ENCODE data around the gene PPP3CA.
"Not testable (repeated sequence)": the region's sequence is repeated elsewhere in the genome, so short reads cannot be mapped to it uniquely, and the experiment has no call there.

The PPP3CA gene

DNA sequence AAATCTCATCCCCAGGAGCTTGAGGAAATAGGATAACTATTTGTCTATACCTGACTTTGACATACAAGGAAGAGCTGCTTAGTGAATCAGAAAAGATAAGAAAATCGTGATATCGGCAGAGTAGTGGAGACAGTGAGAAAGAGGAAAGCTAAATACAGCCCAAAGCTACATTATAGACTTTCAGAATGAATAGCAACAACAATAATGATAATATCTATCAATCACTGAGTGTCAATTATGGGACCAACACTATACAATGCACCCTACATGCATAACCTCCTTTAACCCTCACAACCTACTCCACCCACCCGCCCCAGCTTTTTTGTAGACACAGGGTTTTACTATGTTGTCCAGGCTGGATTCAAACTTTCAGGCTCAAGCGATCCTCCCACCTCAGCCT is 205.1 kb downstream of the PPP3CA start:
- DNase-seq, result no peak

DNA sequence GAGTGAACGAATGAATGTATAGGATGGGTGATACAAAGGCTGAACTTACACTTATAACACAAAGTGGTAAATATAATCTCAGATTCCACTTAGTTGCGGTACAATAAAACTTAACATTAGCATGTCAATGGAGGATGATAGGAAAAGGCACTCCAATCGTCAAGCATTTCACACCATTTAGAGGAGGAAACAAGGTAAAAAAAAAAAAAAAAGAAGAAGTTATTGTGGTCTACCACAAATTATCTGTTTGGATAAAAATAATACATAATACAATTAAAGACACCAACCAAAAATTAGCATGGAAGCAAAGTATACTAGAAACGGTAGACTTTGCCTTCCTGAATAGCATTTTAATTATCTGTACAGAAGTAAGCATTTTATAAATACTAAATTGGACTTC is 205.5 kb downstream of the PPP3CA start:
- no peak for DNase-seq

GRCh38 chr4:101141230-101141629 is 206.1 kb downstream of the PPP3CA start:
- no peak for DNase-seq

- no peak for DNase-seq
Observed at GRCh38 chr4:101140228-101140627, 207.1 kb downstream of the PPP3CA start.

- DNase-seq, result no peak
Observed at GRCh38 chr4:101136373-101137370, 210.7 kb downstream of the PPP3CA start.

DNA sequence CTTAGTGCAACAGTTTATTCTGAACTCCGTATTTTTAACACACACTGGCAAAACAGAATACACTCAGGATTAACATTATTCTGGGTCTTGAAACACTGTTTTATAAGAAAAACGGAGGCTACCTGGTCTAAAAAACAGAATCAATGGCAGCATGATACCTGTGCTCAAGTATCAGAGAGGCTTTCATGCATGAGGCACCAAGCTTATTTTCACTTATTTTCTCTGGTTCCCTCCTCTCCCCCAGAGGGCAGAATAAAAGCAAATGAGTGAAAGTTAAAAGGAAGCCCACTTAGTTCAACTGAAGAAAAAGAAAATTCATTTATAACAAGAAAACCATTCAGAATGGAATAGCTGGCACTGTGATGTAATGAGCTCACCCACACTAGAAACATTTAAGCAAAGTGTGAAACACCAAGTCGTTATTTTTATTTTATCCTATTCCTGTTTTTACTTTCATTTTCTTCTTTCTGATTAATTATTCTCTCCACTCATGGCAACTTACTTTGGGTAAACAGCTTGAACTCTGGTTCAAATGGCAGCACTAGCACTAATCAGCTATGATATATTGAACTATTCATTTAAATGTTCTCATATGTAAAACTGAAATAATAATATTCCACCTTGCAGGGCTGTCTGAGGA is 211.8 kb downstream of the PPP3CA start:
- no peak for DNase-seq

DNA sequence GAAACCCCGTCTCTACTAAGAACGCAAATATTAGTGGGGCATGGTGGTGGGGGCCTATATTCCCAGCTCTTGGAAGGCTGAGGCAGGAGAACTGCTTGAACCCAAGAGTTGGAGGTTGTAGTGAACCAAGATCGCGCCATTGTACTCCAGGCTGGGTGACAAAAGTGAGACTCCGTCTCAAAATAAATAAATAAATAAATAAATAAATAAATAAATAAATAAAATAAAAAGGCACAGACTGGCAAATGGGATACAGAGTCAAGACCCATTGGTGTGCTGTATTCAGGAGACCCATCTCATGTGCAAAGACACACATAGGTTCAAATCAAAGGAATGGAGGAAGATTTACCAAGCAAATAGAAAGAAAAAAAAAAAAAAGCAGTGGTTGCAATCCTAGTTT is 216.3 kb downstream of the PPP3CA start:
- DNase-seq, result not testable (repeated sequence)

GRCh38 chr4:101128898-101129297 is 218.4 kb downstream of the PPP3CA start:
- DNase-seq, result not testable (repeated sequence)

GRCh38 chr4:101128473-101128872 is 218.9 kb downstream of the PPP3CA start:
- DNase-seq, result no peak

DNA sequence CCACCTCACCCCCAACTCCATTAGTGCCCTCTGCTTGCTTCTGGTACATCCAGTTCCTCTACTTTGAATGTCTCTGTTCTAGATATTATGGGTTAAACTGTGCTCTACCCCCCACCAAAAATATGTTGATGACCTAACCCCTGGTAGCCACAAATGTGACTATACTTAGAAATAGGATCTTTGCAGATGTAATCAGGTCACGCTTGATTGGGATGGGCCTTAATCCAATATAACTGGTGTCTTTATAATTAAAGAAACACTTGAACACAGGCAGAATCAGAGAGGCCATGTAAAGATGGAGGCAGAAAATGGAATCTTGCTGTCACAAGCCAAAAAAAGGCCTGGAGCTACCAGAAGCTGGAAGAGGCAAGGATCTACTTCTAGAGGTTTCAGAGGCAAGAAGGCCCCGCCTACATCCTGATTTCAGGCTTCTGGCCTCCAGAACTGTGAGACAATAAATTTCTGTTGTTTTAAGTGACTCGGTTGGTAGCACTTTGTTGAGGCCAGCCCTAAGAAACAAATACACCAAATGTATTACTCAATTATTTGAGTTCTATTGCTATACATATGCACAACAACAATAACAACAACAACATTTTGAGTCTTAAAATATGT is 220.0 kb downstream of the PPP3CA start:
- no peak for DNase-seq

DNA sequence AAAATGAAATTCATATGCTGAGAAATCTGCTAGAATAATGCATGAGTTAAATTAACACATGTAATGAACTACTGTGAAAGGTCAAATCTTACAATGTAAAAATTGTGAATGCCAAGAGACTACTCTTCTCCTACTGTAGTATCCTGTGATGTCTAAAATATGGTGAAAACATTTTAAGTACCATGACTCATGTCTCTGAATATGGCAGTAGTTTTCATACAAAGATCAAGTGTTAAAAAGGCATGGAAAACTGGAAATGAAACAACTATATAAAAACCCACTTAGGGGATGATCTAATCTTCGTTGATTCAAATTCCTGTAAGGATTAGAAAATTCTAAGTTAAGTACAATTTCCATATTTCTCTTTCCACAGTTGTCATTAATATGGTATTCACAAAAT is 221.3 kb downstream of the PPP3CA start:
- no peak for DNase-seq

- DNase-seq, result no peak
Observed at GRCh38 chr4:101125045-101125942, 222.0 kb downstream of the PPP3CA start.

DNA sequence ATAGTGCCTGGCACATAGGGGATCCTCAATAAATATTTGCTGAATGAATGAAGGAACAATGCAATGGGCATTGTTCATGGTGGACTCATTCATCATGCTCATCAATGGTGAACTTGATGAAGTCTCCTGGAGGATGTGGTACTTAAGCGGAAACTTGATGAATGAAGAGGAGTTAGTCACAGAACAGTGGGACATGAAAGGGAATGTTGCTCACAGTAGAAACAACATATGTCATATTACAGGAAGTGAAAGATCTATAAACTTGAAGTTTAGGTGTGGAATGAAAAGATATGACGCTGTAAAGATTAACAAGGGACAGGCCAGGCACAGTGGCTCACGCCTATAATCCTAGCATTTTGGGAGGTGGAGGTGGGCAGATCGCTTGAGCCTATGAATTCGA is 224.1 kb downstream of the PPP3CA start:
- no peak for DNase-seq

- DNase-seq, result no peak
Observed at GRCh38 chr4:101122019-101122418, 225.3 kb downstream of the PPP3CA start.

DNA sequence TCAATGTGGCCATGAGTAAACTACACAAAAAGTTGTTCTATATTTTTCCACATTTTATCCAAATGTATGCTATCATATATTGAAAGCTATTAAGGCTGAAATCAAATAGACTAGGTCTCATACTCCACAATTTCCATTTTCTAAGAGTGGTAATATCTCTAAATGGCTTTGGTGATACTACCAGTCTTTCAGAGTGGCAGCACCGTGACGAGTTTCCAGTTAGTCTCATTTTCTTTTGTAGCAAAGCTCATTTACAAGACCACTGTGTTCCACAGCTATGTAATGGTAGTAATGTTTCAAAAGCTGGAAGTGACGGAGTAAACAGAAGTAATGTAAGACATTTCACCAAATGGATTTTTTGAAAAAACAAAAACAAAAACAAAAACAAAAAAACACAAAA is 228.2 kb downstream of the PPP3CA start:
- peak in 3 of 56 donors; percentile 2 to 30 (median 15) for DNase-seq

GRCh38 chr4:101118617-101119016 is 228.7 kb downstream of the PPP3CA start:
- DNase-seq, result no peak

DNA sequence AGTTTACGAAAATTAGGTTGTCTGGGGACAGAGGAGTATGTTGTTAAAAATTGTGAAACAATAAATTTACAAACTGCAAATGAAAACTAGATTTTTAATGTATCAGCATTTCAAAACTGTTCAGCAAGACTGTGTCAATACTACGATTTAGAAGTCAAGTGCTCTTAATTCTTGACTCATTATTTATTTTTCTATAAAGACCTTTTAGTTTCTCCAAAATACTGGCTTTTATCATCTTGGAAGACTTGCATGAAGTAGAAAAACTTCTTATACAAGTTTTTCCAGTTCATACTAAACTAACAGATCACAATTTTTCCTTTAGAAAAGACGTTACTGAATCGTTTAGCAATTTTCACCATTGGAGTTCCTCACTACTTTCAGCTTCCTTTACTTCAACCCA is 231.4 kb downstream of the PPP3CA start:
- no peak for DNase-seq

GRCh38 chr4:101114936-101115372 is 232.4 kb downstream of the PPP3CA start:
- DNase-seq, result peak in 18 of 56 donors; percentile 9 to 85 (median 34)

DNA sequence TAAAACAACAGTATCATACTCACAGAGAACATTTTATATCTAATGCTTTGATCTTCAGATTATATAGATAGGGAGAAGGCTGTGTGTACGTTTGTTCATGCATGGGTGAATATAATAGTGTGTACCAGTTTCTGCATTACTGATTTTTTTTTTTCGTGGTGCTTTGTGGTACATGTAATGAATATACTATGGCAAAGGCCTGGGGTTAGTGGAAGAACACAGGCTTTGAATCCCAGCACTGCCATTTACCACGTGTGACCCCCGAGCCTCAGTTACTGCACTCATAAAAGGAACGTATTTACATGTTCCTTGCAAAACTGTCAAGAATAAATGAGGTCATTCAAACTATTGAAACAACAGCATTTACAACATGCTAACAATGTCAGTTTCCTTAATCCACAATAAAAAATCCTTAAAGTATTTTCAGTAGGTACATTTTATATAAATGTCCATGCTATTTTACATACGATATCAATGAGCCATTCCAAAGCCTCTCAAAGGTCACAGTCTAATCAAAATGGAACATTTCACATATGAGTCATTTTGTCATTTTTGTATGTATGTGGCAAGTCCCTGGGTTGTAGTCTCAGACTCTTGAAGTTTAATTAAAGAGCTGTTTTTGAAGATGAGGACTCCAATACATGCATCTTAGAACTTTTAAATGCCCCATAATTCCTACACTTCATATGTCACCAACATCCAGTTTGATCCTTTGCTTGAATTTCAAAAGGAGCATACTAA is 242.8 kb downstream of the PPP3CA start:
- DNase-seq, result no peak
